ENCODE results near the gene PREX1. TPM values are rescaled to one million over a fixed set of nuclear protein-coding genes. Genes with fewer than 3 reads are reported as not detected.

Gene PREX1
- total and polyA plus RNA-seq, 4 donors: 29.5 to 121 (median 69.3) TPM

DNA sequence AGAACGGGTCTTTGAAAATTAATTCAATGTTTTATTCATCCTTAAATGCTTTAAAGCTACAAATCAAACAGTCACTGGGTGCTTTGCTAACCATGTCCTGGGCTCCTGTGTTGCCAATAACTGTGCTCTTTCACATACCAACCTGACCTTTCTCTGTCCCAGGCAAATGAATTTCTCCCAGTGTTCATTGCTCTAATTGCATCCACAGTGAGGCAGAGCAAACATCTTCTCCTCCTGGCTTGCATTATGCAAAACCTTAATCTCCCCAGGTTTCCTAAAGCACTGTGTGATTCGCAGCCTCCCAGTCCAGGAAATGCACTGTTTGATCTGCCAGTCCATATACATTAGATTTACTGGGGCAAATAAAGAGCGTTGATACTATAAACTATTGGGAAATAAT lies 219.0 kb downstream of the PREX1 start:
- TF ChIP-seq, protein P1, sequence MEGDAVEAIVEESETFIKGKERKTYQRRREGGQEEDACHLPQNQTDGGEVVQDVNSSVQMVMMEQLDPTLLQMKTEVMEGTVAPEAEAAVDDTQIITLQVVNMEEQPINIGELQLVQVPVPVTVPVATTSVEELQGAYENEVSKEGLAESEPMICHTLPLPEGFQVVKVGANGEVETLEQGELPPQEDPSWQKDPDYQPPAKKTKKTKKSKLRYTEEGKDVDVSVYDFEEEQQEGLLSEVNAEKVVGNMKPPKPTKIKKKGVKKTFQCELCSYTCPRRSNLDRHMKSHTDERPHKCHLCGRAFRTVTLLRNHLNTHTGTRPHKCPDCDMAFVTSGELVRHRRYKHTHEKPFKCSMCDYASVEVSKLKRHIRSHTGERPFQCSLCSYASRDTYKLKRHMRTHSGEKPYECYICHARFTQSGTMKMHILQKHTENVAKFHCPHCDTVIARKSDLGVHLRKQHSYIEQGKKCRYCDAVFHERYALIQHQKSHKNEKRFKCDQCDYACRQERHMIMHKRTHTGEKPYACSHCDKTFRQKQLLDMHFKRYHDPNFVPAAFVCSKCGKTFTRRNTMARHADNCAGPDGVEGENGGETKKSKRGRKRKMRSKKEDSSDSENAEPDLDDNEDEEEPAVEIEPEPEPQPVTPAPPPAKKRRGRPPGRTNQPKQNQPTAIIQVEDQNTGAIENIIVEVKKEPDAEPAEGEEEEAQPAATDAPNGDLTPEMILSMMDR (IDR thresholded peaks at IDR 0.05; ENCODE audit: control extremely low read depth, extremely low read depth): no peak
- no peaks in the 10 kb centered on the region for H3K4me1 ChIP-seq (ENCODE audit: control insufficient read depth in 5 of 5, insufficient read depth in 5 of 5, low read length in 5 of 5)
- no peaks in the 10 kb centered on the region for H3K36me3 ChIP-seq (ENCODE audit: control insufficient read depth in 4 of 4, insufficient read depth in 4 of 4, low read length in 4 of 4)
- H3K9ac ChIP-seq (ENCODE audit: insufficient read depth in 1 of 2, low read length in 2 of 2): no peak overlapping the region
- no peaks in the 10 kb centered on the region for H3K27me3 ChIP-seq (ENCODE audit: control insufficient read depth in 3 of 3, insufficient read depth in 3 of 3, low read length in 2 of 3)
- H3K4me3 ChIP-seq: no peak overlapping the region
- DNase-seq (no peak), ATAC-seq (ENCODE audit: insufficient read depth, low FRiP score) (no peak)
- H3K9me3 ChIP-seq (ENCODE audit: control insufficient read depth in 4 of 4, insufficient read depth in 3 of 4, low read length in 3 of 4): no peaks in the 10 kb centered on the region
- H3K27ac ChIP-seq (ENCODE audit: low read depth in 1 of 2, low read length in 1 of 2): no peak overlapping the region
- WGBS, 2 donors: 81 to 82% methylated on average over 3 of the region's 3 CpGs

DNA sequence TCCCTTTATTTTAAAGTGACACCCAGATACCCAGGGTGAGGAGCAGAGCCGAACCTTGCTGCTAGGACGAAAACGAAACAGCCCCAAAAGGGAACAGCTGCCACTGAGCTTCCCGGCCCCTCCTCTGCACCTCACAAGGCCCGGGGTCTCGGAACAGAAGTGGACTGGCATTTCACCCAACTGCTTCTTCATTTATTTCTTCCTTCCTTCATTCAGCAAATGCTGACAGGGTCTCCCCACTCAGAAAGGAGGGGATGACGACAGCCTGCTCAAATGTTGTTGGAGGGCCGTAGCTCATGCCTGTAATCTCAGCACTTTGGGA lies 220.3 kb downstream of the PREX1 start:
- ATAC-seq (ENCODE audit: insufficient read depth, low FRiP score): no peak
- DNase-seq: no peak
- no peak overlapping the region for H3K4me3 ChIP-seq

DNA sequence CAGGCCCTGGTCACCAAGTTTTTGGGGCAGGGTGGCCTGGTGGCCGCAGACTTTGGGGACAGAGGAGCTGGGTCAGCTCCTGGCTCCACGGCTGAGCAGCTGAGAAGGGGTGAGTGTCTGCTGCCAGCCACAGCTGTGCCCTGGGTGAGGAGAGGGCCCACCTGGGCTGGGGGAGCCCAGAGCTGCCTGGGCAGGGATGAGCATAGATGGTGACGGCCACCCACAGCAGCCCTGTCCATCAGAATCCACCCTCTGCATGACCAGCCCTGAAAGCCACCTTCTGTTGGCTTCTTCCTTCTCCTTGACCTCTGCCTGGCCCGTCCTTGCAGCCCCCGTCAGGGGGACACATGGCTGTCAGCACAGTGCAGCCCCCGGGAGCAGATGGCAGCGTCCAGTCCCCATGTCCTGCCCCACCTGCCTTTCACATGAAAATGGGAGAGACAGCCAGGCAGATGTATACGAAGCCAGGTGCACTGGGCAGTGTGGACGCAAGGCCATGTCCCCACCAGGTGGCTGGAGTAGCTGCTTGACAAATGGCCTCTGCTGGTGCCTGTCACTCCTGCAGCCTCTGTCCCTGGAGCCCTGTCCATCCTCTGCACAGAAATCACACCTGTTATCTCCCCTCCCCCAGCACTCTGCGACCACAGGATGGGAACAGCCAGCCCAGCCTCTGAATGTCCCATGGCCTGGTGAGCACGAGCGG lies 220.8 kb downstream of the PREX1 start:
- DNase-seq (no peak), ATAC-seq (ENCODE audit: insufficient read depth, low FRiP score) (no peak)
- H3K27me3 ChIP-seq (ENCODE audit: control insufficient read depth in 3 of 3, insufficient read depth in 3 of 3, low read length in 2 of 3): no peaks in the 10 kb centered on the region
- H3K4me1 ChIP-seq (ENCODE audit: control insufficient read depth in 5 of 5, insufficient read depth in 5 of 5, low read length in 5 of 5): no peaks in the 10 kb centered on the region
- H3K4me3 ChIP-seq: no peak overlapping the region
- 89 to 92% methylated on average over 12 of the region's 12 CpGs for WGBS, 2 donors
- H3K36me3 ChIP-seq (ENCODE audit: control insufficient read depth in 4 of 4, insufficient read depth in 4 of 4, low read length in 4 of 4): no peaks in the 10 kb centered on the region
- TF ChIP-seq, protein P1 (IDR thresholded peaks at IDR 0.05; ENCODE audit: control extremely low read depth, extremely low read depth): no peak
- peaks cover 0 to 3% (median 0%) of the 10 kb centered on the region in 4 donors for H3K9me3 ChIP-seq (ENCODE audit: control insufficient read depth in 4 of 4, insufficient read depth in 3 of 4, low read length in 3 of 4)
- no peak overlapping the region for H3K9ac ChIP-seq (ENCODE audit: insufficient read depth in 1 of 2, low read length in 2 of 2)
- no peak overlapping the region for H3K27ac ChIP-seq (ENCODE audit: low read depth in 1 of 2, low read length in 1 of 2)

More for the DNA sequence above, 220.3 kb downstream of the PREX1 start:
- Histone ChIP-seq H3K9me3 (ENCODE audit: control insufficient read depth in 4 of 4, insufficient read depth in 3 of 4, low read length in 3 of 4) (no peaks in the 10 kb centered on the region), H3K27me3 (ENCODE audit: control insufficient read depth in 3 of 3, insufficient read depth in 3 of 3, low read length in 2 of 3) (no peaks in the 10 kb centered on the region), H3K27ac (ENCODE audit: low read depth in 1 of 2, low read length in 1 of 2) (no peak overlapping the region), H3K4me1 (ENCODE audit: control insufficient read depth in 5 of 5, insufficient read depth in 5 of 5, low read length in 5 of 5) (no peaks in the 10 kb centered on the region), H3K36me3 (ENCODE audit: control insufficient read depth in 4 of 4, insufficient read depth in 4 of 4, low read length in 4 of 4) (no peaks in the 10 kb centered on the region), H3K9ac (ENCODE audit: insufficient read depth in 1 of 2, low read length in 2 of 2) (no peak overlapping the region)
- 90 to 94% methylated on average over 8 of the region's 8 CpGs for WGBS, 2 donors
- TF ChIP-seq, protein P1 (IDR thresholded peaks at IDR 0.05; ENCODE audit: control extremely low read depth, extremely low read depth): no peak

Data from lung (tissue), 12 donors.